H1 (cell line): Measurements from ENCODE around the gene RAB1B.

Experiments
- BCL11A ChIP-seq, 2 experiments: IDR thresholded peaks; one replicate each; pipeline ENCODE4 v1.6.1; 2011; ENCODE audit warnings: low read depth in 2 of 2, low read length in 2 of 2, mild to moderate bottlenecking in 2 of 2
- CREB1 ChIP-seq: IDR thresholded peaks from 2 replicates; pipeline ENCODE4 v1.6.1; 2012; ENCODE audit warnings: inconsistent platforms
- EP300 ChIP-seq, 2 experiments: IDR thresholded peaks; 1 replicate in 1 of 2; 2 replicates in 1 of 2; pipeline ENCODE4 v1.6.1; 2011 to 2012; ENCODE audit warnings: low read depth in 2 of 2, low read length in 2 of 2, mild to moderate bottlenecking in 2 of 2, borderline replicate concordance in 1 of 2, inconsistent platforms in 1 of 2, moderate library complexity in 1 of 2
- GABPA ChIP-seq: IDR thresholded peaks from 2 replicates; pipeline ENCODE4 v1.6.1; 2011; ENCODE audit warnings: mild to moderate bottlenecking, low read length, moderate library complexity, borderline replicate concordance; ENCODE audit not compliant: insufficient read depth
- POLR2AphosphoS5 ChIP-seq: IDR thresholded peaks from 2 replicates; pipeline ENCODE4 v1.6.1; 2011; ENCODE audit warnings: low read depth, low read length
- POU5F1 ChIP-seq: IDR thresholded peaks from 2 replicates; pipeline ENCODE4 v1.6.1; 2011; ENCODE audit warnings: low read depth, mild to moderate bottlenecking, low read length, moderate library complexity
- TF ChIP-seq, protein P1 (sequence below), 3 experiments: IDR thresholded peaks; 1 replicate in 2 of 3; 2 replicates in 1 of 3; pipeline versions ENCODE4 v1.5.1 to v1.6.1; 2011; ENCODE audit warnings: low read length in 3 of 3, mild to moderate bottlenecking in 3 of 3, inconsistent platforms in 2 of 3, low read depth in 1 of 3, moderate library complexity in 1 of 3; ENCODE audit not compliant: insufficient read depth in 1 of 3; ENCODE audit errors: control extremely low read depth in 1 of 3

DNA sequence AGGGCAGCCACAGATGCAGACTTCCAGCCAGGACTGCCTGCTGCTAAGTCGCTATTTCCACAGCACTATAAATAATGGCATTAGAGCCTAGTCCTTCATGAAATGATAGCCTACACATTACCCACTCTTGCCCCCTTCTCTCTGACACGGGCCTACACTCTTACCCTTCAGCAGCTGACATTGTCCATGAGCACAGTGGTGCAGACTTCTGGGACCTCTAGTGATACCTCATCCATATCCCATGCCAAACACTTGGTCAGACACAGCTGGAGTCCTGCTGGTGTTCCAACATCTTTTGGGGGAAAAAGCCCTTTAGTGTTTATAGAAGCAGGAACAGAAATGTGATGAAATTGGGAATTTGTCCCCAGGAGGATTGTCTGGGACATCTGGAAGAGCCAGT, 43.4 kb upstream of the RAB1B start:
- TF ChIP-seq, protein P1, sequence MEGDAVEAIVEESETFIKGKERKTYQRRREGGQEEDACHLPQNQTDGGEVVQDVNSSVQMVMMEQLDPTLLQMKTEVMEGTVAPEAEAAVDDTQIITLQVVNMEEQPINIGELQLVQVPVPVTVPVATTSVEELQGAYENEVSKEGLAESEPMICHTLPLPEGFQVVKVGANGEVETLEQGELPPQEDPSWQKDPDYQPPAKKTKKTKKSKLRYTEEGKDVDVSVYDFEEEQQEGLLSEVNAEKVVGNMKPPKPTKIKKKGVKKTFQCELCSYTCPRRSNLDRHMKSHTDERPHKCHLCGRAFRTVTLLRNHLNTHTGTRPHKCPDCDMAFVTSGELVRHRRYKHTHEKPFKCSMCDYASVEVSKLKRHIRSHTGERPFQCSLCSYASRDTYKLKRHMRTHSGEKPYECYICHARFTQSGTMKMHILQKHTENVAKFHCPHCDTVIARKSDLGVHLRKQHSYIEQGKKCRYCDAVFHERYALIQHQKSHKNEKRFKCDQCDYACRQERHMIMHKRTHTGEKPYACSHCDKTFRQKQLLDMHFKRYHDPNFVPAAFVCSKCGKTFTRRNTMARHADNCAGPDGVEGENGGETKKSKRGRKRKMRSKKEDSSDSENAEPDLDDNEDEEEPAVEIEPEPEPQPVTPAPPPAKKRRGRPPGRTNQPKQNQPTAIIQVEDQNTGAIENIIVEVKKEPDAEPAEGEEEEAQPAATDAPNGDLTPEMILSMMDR (IDR thresholded peaks at IDR 0.05; ENCODE audit: control extremely low read depth in 1 of 3, insufficient read depth in 1 of 3, low read depth in 1 of 3, low read length in 3 of 3), result no peak
- TF ChIP-seq BCL11A (IDR thresholded peaks at IDR 0.05; ENCODE audit: low read depth in 2 of 2, low read length in 2 of 2) (no peak), GABPA (no peak), EP300 (IDR thresholded peaks at IDR 0.05; ENCODE audit: borderline replicate concordance in 1 of 2, low read depth in 2 of 2, low read length in 2 of 2) (no peak), CREB1 (no peak), POLR2AphosphoS5 (no peak), POU5F1 (no peak)
